Measurements from ENCODE around the gene TUBA3D.
A peak's percentile ranks its signal among the peaks of the same experiment; 100 is the strongest.
"Not testable (repeated sequence)": the region's sequence is repeated elsewhere in the genome, so short reads cannot be mapped to it uniquely, and the experiment has no call there.

TUBA3D gene

DNA sequence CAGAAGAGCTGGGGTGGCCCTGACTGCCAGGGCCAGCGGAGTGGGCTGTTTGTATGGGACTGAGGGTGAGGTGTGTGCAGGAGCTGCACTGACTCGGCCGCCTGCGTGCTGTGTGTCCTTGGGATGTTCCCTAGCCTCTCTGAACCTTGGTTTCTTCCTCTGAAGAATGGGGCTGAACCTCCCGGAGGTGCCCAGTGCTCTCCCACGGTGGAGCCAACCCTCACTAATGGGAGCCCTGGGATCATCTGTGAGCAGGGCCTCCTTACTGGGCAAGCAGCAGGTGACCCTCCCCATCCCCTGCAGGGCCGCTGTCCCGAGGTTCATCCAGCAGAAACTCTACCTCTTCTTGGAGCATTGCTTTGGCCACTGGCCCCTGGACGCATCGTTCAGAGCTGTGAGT is 40.1 kb downstream of the TUBA3D start:
- Histone ChIP-seq H3K4me2 (peak overlapping the region in 5 of 11 experiments; percentile 30 to 91 (median 53); a peak in 8 of 22 replicates), H3K36me3 (peaks cover 29 to 54% (median 33%) of the 10 kb centered on the region in 11 experiments), H4K20me1 (peaks cover 0 to 63% (median 53%) of the 10 kb centered on the region in 11 experiments; a peak in 20 of 22 replicates), H3K27me3 (no peaks in the 10 kb centered on the region), H3K9me3 (replicated peaks in 1 of 11) (no peaks in the 10 kb centered on the region), H3K27ac (no peak overlapping the region), H3K9ac (no peak overlapping the region), H3K4me3 (no peak overlapping the region), H3K4me1 (peaks cover 21 to 53% (median 35%) of the 10 kb centered on the region in 10 experiments)
- TF ChIP-seq Cebpa-rat (IDR thresholded peaks at IDR 0.05), result no peak

DNA sequence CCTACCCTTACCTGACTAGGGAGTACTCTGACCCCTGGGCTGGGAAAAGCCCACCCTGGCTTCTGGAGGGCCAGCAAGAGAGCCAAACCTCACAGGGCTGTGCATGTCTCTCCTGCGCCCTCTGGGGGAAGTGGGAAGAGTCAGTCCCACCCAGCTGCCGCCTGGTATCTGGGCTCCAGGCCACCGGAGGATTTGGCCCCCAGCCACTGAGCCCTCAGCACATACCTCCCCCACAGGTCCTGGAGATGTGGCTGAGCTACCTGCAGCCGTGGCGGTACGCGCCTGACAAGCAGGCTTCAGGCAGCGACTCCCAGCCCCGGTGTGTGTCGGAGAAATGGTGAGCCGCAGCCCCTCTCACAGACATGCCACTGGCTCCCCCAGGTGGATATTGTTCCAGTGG is 40.7 kb downstream of the TUBA3D start:
- H3K4me1 ChIP-seq, result peaks cover 21 to 50% (median 34%) of the 10 kb centered on the region in 10 experiments
- H3K9ac ChIP-seq; H3K4me2 ChIP-seq; H3K27ac ChIP-seq; H3K27me3 ChIP-seq; H3K9me3 ChIP-seq (replicated peaks in 1 of 11); H3K4me3 ChIP-seq: not testable (repeated sequence)
- peaks cover 0 to 60% (median 51%) of the 10 kb centered on the region in 11 experiments; a peak in 20 of 22 replicates for H4K20me1 ChIP-seq
- H3K36me3 ChIP-seq, result peaks cover 29 to 53% (median 34%) of the 10 kb centered on the region in 11 experiments

DNA sequence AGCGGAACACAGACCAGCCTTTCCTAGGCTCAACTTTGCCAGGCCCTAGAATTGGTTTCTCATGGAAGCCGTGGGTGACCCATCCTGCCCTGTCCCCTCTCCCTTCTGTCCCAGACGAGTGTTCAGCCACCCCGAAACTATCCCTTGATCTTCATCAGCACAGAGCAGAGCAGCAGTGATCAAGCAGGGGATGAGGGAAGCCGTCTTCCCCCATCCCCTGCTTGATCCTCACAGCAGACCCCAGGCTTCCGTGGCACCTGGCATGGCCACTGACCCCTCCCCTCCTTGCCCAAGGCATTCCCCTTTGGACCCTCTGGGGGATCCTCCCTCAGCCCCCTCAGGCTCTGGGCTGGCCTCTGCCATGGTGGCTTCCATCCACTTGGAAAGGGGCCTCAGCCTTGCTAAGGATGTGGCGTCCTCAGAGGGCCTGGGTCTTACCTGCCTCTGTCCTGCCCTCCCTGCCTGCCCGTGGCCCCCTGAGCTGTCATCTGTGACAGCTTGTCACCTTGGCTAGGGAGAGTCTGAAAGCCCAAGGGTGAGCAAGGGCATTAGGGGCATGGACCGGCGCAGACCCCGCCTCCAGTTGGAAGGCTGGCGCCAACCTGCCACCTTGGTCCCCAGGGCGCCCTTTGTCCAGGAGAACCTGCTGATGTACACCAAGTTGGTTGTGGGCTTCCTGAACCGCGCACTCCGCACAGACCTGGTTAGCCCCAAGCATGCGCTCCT is 41.4 kb downstream of the TUBA3D start:
- H3K9me3 ChIP-seq (replicated peaks in 1 of 11), result no peaks in the 10 kb centered on the region
- H3K4me1 ChIP-seq, result peaks cover 21 to 45% (median 32%) of the 10 kb centered on the region in 10 experiments
- peaks cover 29 to 57% (median 34%) of the 10 kb centered on the region in 11 experiments for H3K36me3 ChIP-seq
- H3K4me3 ChIP-seq, result no peak overlapping the region
- no peaks in the 10 kb centered on the region for H3K27me3 ChIP-seq
- H3K4me2 ChIP-seq, result no peak overlapping the region
- TF ChIP-seq Cebpa-rat (IDR thresholded peaks at IDR 0.05), result no peak
- H3K9ac ChIP-seq, result no peak overlapping the region
- no peak overlapping the region for H3K27ac ChIP-seq
- H4K20me1 ChIP-seq, result peaks cover 0 to 59% (median 45%) of the 10 kb centered on the region in 11 experiments; a peak in 20 of 22 replicates

DNA sequence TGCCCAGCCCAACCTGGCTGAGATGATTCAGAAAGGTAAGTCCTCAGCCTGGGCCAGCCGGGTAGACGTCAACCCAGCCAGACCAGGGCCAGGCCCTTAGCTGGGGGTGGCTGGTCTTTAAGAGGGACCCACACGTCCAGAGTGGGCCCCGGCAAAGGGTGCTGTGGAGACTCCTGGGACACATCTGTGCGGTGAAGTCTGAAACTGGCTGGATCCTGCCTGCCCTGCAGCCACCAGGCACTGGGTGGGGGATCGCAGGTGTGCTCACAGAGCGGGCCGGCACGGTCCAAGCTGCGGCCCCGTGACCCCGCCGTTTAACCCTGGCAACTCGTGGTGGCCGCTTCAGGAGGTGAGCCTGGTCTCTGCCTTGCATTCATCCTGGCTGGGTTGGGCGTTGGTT is 41.9 kb downstream of the TUBA3D start:
- not testable (repeated sequence) for H3K9me3 ChIP-seq (replicated peaks in 1 of 11); H3K9ac ChIP-seq; H3K4me2 ChIP-seq; H3K27ac ChIP-seq; H3K27me3 ChIP-seq; H3K4me3 ChIP-seq
- Histone ChIP-seq H4K20me1 (peaks cover 0 to 57% (median 40%) of the 10 kb centered on the region in 11 experiments; a peak in 20 of 22 replicates), H3K4me1 (peaks cover 20 to 39% (median 27%) of the 10 kb centered on the region in 10 experiments), H3K36me3 (peaks cover 29 to 55% (median 34%) of the 10 kb centered on the region in 11 experiments)

DNA sequence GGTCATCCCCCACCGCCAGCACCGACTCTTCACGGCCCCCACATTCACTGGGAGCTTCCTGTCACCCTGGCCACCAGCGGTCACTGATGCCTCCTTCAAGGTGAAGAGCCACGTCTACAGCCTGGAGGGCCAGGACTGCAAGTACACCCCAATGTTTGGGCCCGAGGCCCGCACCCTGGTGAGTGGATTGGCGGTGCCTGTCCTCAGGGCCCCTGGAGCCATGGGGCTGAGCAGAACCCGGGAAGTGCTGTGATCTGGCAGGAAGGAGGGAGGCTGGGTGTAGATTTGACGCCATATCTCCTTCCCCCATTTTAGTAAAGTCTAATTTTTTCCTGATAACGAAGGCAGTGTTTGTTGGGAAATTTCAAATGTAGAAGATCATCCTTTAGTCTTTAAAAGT is 42.6 kb downstream of the TUBA3D start:
- peaks cover 14 to 32% (median 20%) of the 10 kb centered on the region in 10 experiments for H3K4me1 ChIP-seq
- H3K4me3 ChIP-seq; H3K9me3 ChIP-seq (replicated peaks in 1 of 11); H3K27me3 ChIP-seq; H3K27ac ChIP-seq; H3K9ac ChIP-seq; H3K4me2 ChIP-seq: not testable (repeated sequence)
- peaks cover 29 to 54% (median 34%) of the 10 kb centered on the region in 11 experiments for H3K36me3 ChIP-seq
- H4K20me1 ChIP-seq, result peaks cover 0 to 54% (median 33%) of the 10 kb centered on the region in 11 experiments; a peak in 20 of 22 replicates

DNA sequence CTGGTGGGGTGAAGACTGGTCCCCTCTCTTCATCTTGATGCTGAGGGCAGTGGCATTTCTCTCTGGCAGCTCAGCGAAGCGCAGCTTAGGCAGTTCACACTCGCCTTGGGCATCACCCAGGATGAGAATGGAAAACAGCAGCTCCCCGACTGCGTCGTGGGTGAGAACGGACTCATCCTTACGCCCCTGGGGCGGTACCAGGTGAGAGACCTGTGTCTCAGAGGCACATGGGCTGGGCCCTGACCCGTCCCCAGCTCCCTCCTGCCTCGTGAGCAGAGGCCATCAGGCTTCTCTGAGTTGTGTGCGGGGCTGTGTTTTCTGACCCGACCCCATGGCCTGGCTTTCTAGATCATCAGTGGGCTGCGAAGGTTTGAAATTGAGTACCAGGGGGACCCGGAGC is 43.5 kb downstream of the TUBA3D start:
- Histone ChIP-seq H3K4me3 (no peak overlapping the region), H3K27ac (no peak overlapping the region), H3K4me1 (peaks cover 5 to 23% (median 10%) of the 10 kb centered on the region in 10 experiments; a peak in 17 of 20 replicates), H3K4me2 (no peak overlapping the region), H3K27me3 (no peaks in the 10 kb centered on the region), H3K9me3 (replicated peaks in 1 of 11) (no peaks in the 10 kb centered on the region), H3K9ac (no peak overlapping the region), H3K36me3 (peaks cover 27 to 54% (median 34%) of the 10 kb centered on the region in 11 experiments), H4K20me1 (peaks cover 0 to 45% (median 24%) of the 10 kb centered on the region in 11 experiments; a peak in 18 of 22 replicates)
- TF ChIP-seq Cebpa-rat (IDR thresholded peaks at IDR 0.05), result no peak

DNA sequence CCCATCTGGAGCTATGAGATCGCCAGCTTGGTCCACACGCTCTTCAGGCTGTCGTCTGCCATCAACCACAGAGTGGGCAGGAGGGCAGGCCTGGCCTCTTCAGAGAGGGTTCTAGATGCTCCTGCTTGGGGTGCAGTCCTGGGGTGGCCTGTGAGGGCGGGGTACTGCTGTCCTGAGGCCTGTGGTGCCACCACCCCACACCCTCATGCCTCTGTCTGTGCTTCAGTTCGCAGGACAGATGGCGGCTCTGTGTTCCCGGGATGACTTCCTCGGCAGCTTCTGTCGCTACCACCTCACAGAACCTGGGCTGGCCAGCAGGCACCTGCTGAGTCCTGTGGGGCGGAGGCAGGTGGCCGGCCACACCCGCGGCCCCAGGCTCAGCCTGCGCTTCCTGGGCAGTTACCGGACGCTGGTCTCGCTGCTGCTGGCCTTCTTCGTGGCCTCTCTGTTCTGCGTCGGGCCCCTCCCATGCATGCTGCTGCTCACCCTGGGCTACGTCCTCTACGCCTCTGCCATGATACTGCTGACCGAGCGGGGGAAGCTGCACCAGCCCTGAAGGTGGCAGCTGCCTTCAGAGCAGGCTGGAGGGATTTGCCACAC is 44.1 kb downstream of the TUBA3D start:
- H3K27me3 ChIP-seq; H3K4me3 ChIP-seq; H3K27ac ChIP-seq; H3K9me3 ChIP-seq (replicated peaks in 1 of 11); H3K9ac ChIP-seq; H3K4me2 ChIP-seq: not testable (repeated sequence)
- H4K20me1 ChIP-seq, result peaks cover 0 to 40% (median 19%) of the 10 kb centered on the region in 11 experiments; a peak in 18 of 22 replicates
- peaks cover 0 to 18% (median 5%) of the 10 kb centered on the region in 10 experiments; a peak in 16 of 20 replicates for H3K4me1 ChIP-seq
- peaks cover 27 to 54% (median 34%) of the 10 kb centered on the region in 11 experiments for H3K36me3 ChIP-seq

DNA sequence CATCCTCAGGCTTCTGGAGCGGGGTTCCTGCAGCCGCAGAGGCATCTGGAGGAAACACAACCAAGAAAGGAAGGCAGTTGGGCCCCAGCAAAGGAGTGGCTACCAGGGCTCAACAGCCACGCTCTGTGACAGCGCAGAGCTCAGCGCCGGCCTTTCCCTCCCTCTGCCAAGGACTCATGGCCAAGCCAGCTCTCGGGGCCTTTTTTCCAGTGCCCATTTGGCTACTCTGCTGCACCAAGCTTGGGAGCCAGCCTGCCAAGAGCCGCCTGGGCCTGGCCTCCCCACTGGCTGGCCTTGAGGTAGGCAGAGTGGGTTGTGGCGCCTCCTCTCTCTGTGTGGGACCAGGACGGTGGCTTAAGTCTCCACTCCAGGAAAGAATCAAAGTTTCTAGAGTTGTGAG is 44.6 kb downstream of the TUBA3D start:
- H3K27ac ChIP-seq, result no peak overlapping the region
- H3K9ac ChIP-seq, result no peak overlapping the region
- H3K36me3 ChIP-seq, result peaks cover 27 to 54% (median 34%) of the 10 kb centered on the region in 11 experiments
- H4K20me1 ChIP-seq, result peaks cover 0 to 35% (median 14%) of the 10 kb centered on the region in 11 experiments; a peak in 16 of 22 replicates
- TF ChIP-seq Cebpa-rat (IDR thresholded peaks at IDR 0.05), result no peak
- no peak overlapping the region for H3K4me3 ChIP-seq
- no peaks in the 10 kb centered on the region for H3K9me3 ChIP-seq (replicated peaks in 1 of 11)
- H3K4me2 ChIP-seq, result no peak overlapping the region
- no peaks in the 10 kb centered on the region for H3K27me3 ChIP-seq
- peaks cover 0 to 13% (median 0%) of the 10 kb centered on the region in 10 experiments; a peak in 9 of 20 replicates for H3K4me1 ChIP-seq

DNA sequence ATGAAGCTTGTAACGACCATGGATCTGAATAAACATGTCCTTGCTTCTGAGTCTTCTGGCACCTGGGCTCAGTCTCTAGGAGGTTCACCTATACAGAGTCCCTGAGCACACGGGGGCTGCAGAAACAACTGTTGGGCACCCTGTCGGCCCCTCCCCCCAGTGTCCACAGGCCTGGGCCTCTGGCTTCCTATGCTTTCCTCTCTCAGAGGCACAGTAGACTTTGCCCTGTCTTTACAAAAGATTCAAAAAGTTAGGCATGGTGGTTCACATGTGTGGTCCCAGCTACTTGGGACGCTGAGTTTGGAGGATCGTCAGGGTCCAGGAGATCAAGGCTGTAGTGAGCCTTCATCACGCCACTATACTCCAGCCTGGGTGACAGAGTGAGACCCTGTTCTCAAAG is 45.6 kb downstream of the TUBA3D start:
- not testable (repeated sequence) for H3K4me3 ChIP-seq; H3K9ac ChIP-seq; H3K4me1 ChIP-seq; H3K4me2 ChIP-seq; H3K27ac ChIP-seq; H3K9me3 ChIP-seq (replicated peaks in 1 of 11); H3K27me3 ChIP-seq
- Histone ChIP-seq H4K20me1 (peaks cover 0 to 25% (median 7%) of the 10 kb centered on the region in 11 experiments; a peak in 10 of 22 replicates), H3K36me3 (peaks cover 25 to 54% (median 33%) of the 10 kb centered on the region in 11 experiments)
